Peyer's patch (tissue), 4 donors: Measurements from ENCODE around the gene CCL26.

Experiments
- POLR2A ChIP-seq, 2 donors: fragments of 450-650 bp; IDR thresholded peaks; one replicate each; pipeline ENCODE4 v1.5.1; 2017; ENCODE audit warnings: antibody characterized with exemption in 2 of 2, mild to moderate bottlenecking in 2 of 2, moderate library complexity in 2 of 2
- TF ChIP-seq, protein P1 (sequence below), 6 experiments: fragments of 450-650 bp in 4 of 6; fragments of 200-600 bp in 2 of 6; sonication (generic) in 1 of 6; IDR thresholded peaks; one replicate each; pipeline ENCODE4 v1.5.1; 2017 to 2019; ENCODE audit warnings: antibody characterized with exemption in 6 of 6, mild to moderate bottlenecking in 3 of 6, moderate library complexity in 1 of 6

DNA sequence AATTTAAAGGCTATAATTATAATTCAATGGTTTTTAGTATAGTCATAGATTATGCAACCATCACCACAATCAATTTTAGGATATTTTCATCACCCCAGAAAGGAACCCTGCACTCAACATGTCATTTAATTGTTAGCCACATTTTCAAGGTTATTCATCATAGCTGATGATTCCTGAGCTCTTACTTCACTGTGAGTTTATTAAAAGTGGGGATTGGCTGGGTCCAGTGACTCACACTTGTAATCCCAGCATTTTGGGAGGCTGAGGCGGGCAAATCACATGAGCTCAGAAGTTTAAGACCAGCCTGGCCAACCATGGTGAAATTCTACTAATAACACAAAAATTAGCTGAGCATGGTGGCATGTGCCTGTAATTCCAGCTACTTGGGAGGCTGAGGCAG is 787 bp downstream of the CCL26 start:
- TF ChIP-seq, protein P1, sequence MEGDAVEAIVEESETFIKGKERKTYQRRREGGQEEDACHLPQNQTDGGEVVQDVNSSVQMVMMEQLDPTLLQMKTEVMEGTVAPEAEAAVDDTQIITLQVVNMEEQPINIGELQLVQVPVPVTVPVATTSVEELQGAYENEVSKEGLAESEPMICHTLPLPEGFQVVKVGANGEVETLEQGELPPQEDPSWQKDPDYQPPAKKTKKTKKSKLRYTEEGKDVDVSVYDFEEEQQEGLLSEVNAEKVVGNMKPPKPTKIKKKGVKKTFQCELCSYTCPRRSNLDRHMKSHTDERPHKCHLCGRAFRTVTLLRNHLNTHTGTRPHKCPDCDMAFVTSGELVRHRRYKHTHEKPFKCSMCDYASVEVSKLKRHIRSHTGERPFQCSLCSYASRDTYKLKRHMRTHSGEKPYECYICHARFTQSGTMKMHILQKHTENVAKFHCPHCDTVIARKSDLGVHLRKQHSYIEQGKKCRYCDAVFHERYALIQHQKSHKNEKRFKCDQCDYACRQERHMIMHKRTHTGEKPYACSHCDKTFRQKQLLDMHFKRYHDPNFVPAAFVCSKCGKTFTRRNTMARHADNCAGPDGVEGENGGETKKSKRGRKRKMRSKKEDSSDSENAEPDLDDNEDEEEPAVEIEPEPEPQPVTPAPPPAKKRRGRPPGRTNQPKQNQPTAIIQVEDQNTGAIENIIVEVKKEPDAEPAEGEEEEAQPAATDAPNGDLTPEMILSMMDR (IDR thresholded peaks at IDR 0.05), result no peak
- TF ChIP-seq POLR2A (IDR thresholded peaks at IDR 0.05), result no peak
